ENCODE measurements around the gene FAM89B. TPM values are rescaled to one million over a fixed set of nuclear protein-coding genes. Genes with fewer than 3 reads are reported as not detected.
A peak's percentile ranks its signal among the peaks of the same experiment; 100 is the strongest.

Gene FAM89B
- total RNA-seq, 1 donor from 2014 or later: 62.4 TPM

- H3K4me1 ChIP-seq: peaks cover 28% of the 10 kb centered on the region
- no peak overlapping the region for H3K27ac ChIP-seq
- no peaks in the 10 kb centered on the region for H3K9me3 ChIP-seq
- H3K27me3 ChIP-seq: no peaks in the 10 kb centered on the region
- H3K36me3 ChIP-seq: peaks cover 0 to 41% of the 10 kb centered on the region in 2 donors
- TF ChIP-seq POLR2A (IDR thresholded peaks at IDR 0.05) (no peak), CTCF (IDR thresholded peaks at IDR 0.05) (no peak), POLR2AphosphoS5 (IDR thresholded peaks at IDR 0.05; ENCODE audit: insufficient read depth in 1 of 2, low read depth in 1 of 2) (no peak)
- no peak for DNase-seq (ENCODE audit: extremely low spot score in 2 of 2)
- H3K4me3 ChIP-seq: peak overlapping the region in 1 of 2 donors; percentile 95
- intact Hi-C loops (cut with DNase I): no loop called here
Observed at GRCh38 chr11:65617136-65617850, 45.0 kb downstream of the FAM89B start.

- Histone ChIP-seq H3K27me3 (no peaks in the 10 kb centered on the region), H3K4me3 (no peak overlapping the region), H3K36me3 (peaks cover 0 to 46% of the 10 kb centered on the region in 2 donors), H3K27ac (no peak overlapping the region), H3K9me3 (no peaks in the 10 kb centered on the region), H3K4me1 (peaks cover 20% of the 10 kb centered on the region)
- no peak for TF ChIP-seq POLR2A (IDR thresholded peaks at IDR 0.05)
- no peak for TF ChIP-seq CTCF (IDR thresholded peaks at IDR 0.05)
- no peak for TF ChIP-seq POLR2AphosphoS5 (IDR thresholded peaks at IDR 0.05; ENCODE audit: insufficient read depth in 1 of 2, low read depth in 1 of 2)
- no peak for DNase-seq (ENCODE audit: extremely low spot score in 2 of 2)
- intact Hi-C loops (cut with DNase I): no loop called here
Observed at GRCh38 chr11:65617990-65618751, 45.8 kb downstream of the FAM89B start.

- Histone ChIP-seq H3K9me3 (no peaks in the 10 kb centered on the region), H3K4me3 (no peak overlapping the region), H3K27ac (no peak overlapping the region), H3K27me3 (no peaks in the 10 kb centered on the region), H3K36me3 (peaks cover 0 to 52% of the 10 kb centered on the region in 2 donors), H3K4me1 (peaks cover 14% of the 10 kb centered on the region)
- TF ChIP-seq CTCF (IDR thresholded peaks at IDR 0.05) (no peak), POLR2A (IDR thresholded peaks at IDR 0.05) (no peak), POLR2AphosphoS5 (IDR thresholded peaks at IDR 0.05; ENCODE audit: insufficient read depth in 1 of 2, low read depth in 1 of 2) (no peak)
- no peak for DNase-seq (ENCODE audit: extremely low spot score in 2 of 2)
- intact Hi-C loops (cut with DNase I): no loop called here
Observed at GRCh38 chr11:65618763-65619162, 46.4 kb downstream of the FAM89B start.

GRCh38 chr11:65619281-65619928 lies 47.1 kb downstream of the FAM89B start:
- TF ChIP-seq POLR2A (IDR thresholded peaks at IDR 0.05): no peak
- no peak for TF ChIP-seq POLR2AphosphoS5 (IDR thresholded peaks at IDR 0.05; ENCODE audit: insufficient read depth in 1 of 2, low read depth in 1 of 2)
- no peak for TF ChIP-seq CTCF (IDR thresholded peaks at IDR 0.05)
- Histone ChIP-seq H3K36me3 (peaks cover 0 to 57% of the 10 kb centered on the region in 2 donors), H3K9me3 (no peaks in the 10 kb centered on the region), H3K4me3 (no peak overlapping the region), H3K4me1 (peaks cover 13% of the 10 kb centered on the region), H3K27ac (no peak overlapping the region), H3K27me3 (no peaks in the 10 kb centered on the region)
- DNase-seq (ENCODE audit: extremely low spot score in 2 of 2): no peak
- intact Hi-C loops (cut with DNase I): no loop called here

Data from vagina (tissue), 2 donors.